ENCODE results near the gene PRRT3. TPM values are rescaled to one million over a fixed set of nuclear protein-coding genes. Genes with fewer than 3 reads are reported as not detected.

The PRRT3 gene
- 10 to 100 TPM in 1 of 2 donors, 1 to 10 TPM in 1; 7.9 to 14.5 TPM for total RNA-seq

DNA sequence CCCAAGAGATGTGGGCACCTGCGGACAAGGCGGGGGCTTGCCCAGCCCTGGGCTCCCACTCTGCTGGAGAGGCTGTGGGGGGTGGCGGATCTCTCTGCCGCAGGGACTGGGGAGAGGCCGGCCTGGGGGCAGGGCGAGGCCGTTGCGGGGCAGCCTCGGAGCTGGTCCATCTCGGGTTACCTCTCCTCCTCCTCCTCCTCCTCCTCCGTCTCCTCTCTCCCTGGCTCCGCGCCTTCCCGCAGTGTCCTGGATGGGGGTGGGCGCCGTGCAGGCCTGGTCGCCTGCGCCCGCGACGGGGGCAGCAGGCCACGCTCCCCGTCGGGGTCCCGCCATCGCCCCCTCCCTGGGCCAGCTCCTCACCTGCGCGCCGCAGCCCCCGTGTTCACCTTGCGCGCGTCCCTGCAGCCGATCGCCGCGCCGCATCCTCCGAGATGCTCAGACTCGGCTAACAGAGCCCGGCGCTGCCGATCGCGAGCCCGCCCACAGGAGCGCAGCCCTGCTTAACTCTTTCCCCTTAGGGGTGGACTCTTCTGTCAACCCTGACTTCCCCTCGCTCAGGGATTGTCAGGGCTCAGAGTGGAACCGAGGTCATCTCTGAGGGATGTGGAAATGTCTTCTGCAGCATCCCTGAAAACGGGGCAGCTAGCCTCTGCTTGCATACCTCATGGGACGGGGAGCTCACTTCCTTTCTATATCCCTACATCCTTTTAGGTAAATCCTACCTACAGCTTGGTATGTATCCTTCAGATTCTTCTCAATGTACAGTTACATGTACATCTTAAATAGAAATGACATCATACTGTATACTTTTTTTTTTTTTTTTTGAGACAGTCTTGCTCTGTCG lies at the start of gene PRRT3:
TSS of gene PRRT3 (minus strand) at position 447 of the 844 bp plus-strand sequence. CDS start 2,293 bp downstream, outside the sequence.
- DNase-seq: peak; percentile 72 to 76
- peak; percentile 86 to 87 for ATAC-seq (replicated peaks in 1 of 2)
- Mint-ChIP-seq H3K4me1 (ENCODE audit: low read depth) (peaks cover 17% of the 10 kb centered on the region), H3K27ac (peak within 1 kb of the TSS; percentile 74), H3K27me3 (ENCODE audit: low read depth) (no peaks in the 10 kb centered on the region), H3K9me3 (no peaks in the 10 kb centered on the region), H3K4me3 (peak within 1 kb of the TSS; percentile 92 to 94), H3K36me3 (ENCODE audit: insufficient read depth in 2 of 2) (peaks cover 0 to 3% of the 10 kb centered on the region in 2 donors)

DNA sequence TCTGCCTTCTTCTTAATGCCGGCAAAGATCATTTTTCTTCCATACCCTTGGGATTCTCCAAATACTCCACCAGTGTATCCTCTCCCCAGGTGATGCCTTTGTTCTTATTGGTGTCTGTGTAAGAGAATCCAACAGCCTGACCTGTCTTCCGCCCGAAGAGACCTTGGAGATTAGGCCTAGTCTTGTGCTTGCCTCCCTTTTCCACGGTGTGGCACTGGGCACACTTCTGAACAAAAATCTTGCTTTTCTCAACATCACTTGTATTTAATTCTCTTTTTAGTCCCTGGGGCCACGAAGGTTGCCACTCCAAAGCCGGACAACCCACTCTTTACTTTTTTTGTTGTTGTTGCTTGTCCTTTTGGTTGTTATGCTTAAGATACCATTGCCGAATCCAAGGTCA lies 48.5 kb upstream of the PRRT3 start:
- DNase-seq (no peak), ATAC-seq (replicated peaks in 1 of 2) (no peak)
- Mint-ChIP-seq H3K4me1 (ENCODE audit: low read depth) (no peaks in the 10 kb centered on the region), H3K27me3 (ENCODE audit: low read depth) (no peaks in the 10 kb centered on the region), H3K36me3 (ENCODE audit: insufficient read depth in 2 of 2) (peaks cover 8 to 49% of the 10 kb centered on the region in 2 donors), H3K9me3 (no peaks in the 10 kb centered on the region), H3K27ac (peak overlapping the region; percentile 45), H3K4me3 (no peak overlapping the region)

DNA sequence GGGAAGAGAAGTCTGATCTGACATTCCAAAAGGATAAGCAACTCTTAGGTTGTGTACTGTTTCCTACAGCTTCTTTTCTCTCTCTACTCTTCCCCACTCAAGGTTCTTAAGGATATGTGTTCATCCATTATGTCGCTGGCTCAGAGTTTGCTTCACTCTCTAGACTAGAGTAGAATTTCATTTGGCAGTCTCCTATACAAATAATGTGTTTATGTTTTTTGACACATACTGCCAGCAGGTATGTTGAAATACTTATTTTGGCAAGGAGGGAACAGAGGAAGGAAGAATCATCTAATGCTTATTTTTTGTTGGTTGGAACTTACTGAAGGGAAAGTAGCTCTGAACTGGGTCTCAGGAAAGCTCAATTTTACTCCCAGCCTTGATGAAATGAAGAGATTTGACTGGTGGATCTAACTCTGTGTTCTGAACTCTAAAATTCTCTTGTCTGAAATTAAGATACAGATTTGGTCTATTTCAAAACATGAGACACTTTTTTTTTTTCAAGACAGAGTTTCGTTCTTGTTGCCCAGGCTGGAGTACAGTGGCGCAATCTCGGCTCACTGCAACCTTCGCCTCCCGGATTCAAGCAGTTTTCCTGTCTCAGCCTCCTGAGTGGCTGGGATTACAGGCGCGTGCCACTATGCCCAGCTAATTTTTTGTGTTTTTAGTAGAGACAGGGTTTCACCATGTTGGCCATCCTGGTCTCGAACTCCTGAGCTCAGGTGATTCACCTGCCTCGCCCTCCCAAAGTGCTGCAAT lies 42.1 kb upstream of the PRRT3 start:
- no peaks in the 10 kb centered on the region for H3K27me3 Mint-ChIP-seq (ENCODE audit: low read depth)
- ATAC-seq (replicated peaks in 1 of 2) (no peak), DNase-seq (no peak)
- no peaks in the 10 kb centered on the region for H3K4me1 Mint-ChIP-seq (ENCODE audit: low read depth)
- no peaks in the 10 kb centered on the region for H3K9me3 Mint-ChIP-seq
- peaks cover 2 to 29% of the 10 kb centered on the region in 2 donors for H3K36me3 Mint-ChIP-seq (ENCODE audit: insufficient read depth in 2 of 2)
- H3K4me3 Mint-ChIP-seq: no peak overlapping the region
- H3K27ac Mint-ChIP-seq: no peak overlapping the region

DNA sequence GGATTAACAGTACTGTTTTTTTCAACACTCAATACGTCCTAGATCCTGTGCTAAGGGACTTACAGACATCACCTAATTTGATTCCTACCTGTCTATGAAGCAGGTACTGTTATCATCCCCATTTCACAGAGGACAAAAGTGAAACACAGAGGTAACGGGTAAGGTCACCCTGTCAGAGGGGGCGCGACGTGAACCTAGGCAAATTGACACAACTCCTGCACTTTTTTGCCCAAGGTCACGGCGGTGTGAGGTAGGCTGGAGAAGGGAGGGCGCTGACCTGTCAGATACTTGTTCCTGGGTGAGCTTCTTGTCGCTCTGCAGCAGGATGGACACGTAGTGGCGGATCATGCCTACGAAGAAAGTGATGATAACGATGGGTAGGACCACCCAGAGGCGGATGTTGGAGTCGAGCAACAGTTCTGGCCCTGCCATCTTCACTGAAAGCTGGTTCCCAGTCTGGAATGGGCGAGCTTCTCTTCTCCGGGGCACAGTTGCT lies 34.1 kb upstream of the PRRT3 start:
- Mint-ChIP-seq H3K36me3 (ENCODE audit: insufficient read depth in 2 of 2) (peaks cover 7 to 14% of the 10 kb centered on the region in 2 donors), H3K4me3 (peak overlapping the region; percentile 91 to 99), H3K27me3 (ENCODE audit: low read depth) (no peaks in the 10 kb centered on the region), H3K9me3 (no peaks in the 10 kb centered on the region), H3K27ac (peak overlapping the region; percentile 99), H3K4me1 (ENCODE audit: low read depth) (peaks cover 31% of the 10 kb centered on the region)
- peak; percentile 49 to 53 for ATAC-seq (replicated peaks in 1 of 2)
- no peak for DNase-seq

DNA sequence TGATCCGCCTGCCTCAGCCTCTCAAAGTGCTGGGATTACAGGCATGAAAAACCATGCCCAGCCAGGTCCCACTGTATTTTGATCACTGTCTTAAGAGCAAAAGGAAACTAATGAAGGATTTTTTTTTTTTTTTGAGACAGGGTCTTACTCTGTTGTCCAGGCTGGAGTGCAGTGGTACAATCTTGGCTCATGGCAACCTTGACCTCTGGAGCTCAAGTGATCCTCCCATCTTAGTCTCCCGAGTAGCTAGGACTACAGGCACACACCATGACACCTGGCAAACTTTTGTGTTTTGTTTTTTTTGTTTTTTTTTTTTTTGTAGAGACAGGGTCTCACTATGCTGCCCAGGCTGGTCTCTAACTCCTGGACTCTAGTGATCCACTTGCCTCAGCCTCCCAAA lies 28.0 kb upstream of the PRRT3 start:
- H3K9me3 Mint-ChIP-seq: no peaks in the 10 kb centered on the region
- DNase-seq (no peak), ATAC-seq (replicated peaks in 1 of 2) (no peak)
- H3K4me1 Mint-ChIP-seq (ENCODE audit: low read depth): peaks cover 40% of the 10 kb centered on the region
- H3K27ac Mint-ChIP-seq: peak overlapping the region; percentile 28
- H3K36me3 Mint-ChIP-seq (ENCODE audit: insufficient read depth in 2 of 2): peaks cover 0 to 6% of the 10 kb centered on the region in 2 donors
- H3K4me3 Mint-ChIP-seq: no peak overlapping the region
- H3K27me3 Mint-ChIP-seq (ENCODE audit: low read depth): no peaks in the 10 kb centered on the region

DNA sequence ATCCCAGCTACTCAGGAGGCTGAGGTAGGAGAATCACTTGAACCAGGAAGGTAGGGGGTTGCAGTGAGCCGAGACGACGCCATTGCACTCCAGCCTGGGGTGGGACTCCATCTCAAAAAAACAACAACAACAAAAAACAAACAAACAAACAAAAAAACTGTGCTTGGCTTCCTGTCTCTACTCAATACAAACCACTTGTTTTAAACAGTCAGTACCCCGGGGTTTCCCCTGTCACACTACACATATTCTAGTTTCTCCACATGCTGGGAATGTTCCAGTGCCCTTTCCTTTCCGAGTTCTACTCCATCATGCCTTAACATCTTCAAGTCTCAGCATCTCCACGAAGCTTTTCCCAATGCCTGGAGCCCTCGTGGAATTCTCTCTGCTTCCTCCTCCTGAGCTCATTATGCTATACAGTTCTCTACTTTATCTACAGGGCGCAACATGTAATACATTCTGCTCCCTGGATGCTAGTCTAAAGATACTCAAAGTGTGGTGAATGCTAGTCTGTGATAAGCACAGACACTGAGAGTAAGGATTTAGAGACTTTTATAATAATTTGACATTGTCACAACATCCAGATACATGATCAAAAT lies 26.6 kb upstream of the PRRT3 start:
- H3K4me3 Mint-ChIP-seq: no peak overlapping the region
- DNase-seq (no peak), ATAC-seq (replicated peaks in 1 of 2) (no peak)
- peaks cover 34% of the 10 kb centered on the region for H3K4me1 Mint-ChIP-seq (ENCODE audit: low read depth)
- H3K9me3 Mint-ChIP-seq: no peaks in the 10 kb centered on the region
- H3K27ac Mint-ChIP-seq: peak overlapping the region; percentile 64
- peaks cover 0 to 11% of the 10 kb centered on the region in 2 donors for H3K36me3 Mint-ChIP-seq (ENCODE audit: insufficient read depth in 2 of 2)
- no peaks in the 10 kb centered on the region for H3K27me3 Mint-ChIP-seq (ENCODE audit: low read depth)

DNA sequence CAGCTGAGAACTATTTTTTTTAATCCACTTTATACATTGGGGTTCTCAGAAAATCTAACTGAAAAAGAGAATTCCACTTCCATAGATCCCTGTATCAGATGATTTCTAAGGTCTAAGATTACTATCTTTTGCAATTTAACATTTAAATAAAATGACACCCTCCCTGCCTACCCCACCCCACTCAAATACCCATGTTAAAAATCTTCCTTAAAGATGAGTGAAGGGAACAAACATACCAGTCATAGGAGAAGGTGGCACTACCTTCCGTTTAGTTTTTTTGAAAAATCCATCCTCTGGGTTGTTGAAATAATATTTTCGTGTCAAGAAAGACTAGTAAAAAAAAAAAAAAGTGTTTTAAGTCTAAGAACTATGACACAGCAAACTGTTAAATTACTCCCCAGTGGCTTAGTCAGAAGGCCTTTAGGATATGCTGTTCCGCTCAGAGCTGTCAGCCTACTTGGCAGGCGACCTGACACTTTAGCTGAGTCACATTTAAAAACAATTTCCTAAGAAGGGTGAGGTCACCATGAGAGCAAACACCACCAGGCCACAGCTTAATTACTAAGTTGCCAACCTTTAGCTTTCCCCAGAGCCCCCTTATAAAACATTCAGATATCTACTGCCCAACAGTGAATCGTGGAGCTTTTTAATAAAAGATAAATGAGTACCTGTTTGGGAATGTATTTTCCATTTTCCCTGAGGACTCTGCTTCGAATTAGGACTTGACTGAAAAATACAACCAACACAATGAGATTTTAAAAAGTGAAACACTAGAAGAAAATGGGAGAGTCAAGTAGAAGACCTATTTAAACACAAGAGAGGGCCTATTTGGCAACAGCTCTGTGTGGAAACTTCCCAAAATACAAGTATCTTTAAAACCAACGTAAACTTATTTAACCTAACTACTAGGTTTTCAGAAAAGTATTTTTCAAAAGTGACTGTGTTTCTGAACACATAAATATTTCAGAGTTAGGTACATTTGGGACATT lies 24.8 kb upstream of the PRRT3 start:
- H3K36me3 Mint-ChIP-seq (ENCODE audit: insufficient read depth in 2 of 2): peaks cover 0 to 13% of the 10 kb centered on the region in 2 donors
- H3K4me1 Mint-ChIP-seq (ENCODE audit: low read depth): peaks cover 23% of the 10 kb centered on the region
- ATAC-seq (replicated peaks in 1 of 2): peak; percentile 98 to 100
- no peaks in the 10 kb centered on the region for H3K9me3 Mint-ChIP-seq
- H3K4me3 Mint-ChIP-seq: peak overlapping the region; percentile 53 to 79
- peak overlapping the region; percentile 90 for H3K27ac Mint-ChIP-seq
- DNase-seq: peak; percentile 56 to 58
- no peaks in the 10 kb centered on the region for H3K27me3 Mint-ChIP-seq (ENCODE audit: low read depth)

DNA sequence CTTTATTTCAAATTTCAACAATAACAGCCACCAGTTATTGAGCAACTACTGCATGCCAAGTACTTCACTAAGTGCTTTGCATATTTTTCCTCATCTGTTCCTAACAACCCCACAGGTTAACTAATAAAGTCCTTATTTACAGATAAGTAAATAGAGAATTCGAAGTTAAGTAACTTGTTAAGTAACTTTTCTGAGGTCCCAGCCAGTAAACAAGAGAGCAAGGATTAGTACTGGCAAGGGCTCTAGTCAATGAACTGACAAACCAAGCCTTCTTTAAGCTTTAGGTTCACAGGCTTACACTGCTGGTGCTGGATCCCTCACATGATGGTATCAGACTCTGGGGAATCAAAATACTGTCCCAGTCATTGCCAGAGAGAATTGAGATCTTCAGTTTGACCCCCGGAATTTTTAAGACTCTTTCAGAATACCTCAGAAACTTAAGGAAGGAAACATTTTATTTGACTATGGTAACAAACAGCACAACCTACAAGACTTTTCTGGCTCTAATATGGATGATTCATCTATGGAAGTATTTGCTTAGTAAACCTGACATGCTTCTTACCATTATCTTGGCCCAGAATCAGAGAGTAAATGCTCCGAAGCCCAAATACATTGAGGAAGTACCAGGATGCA lies 17.9 kb upstream of the PRRT3 start:
- Mint-ChIP-seq H3K27me3 (ENCODE audit: low read depth) (no peaks in the 10 kb centered on the region), H3K36me3 (ENCODE audit: insufficient read depth in 2 of 2) (peaks cover 9 to 30% of the 10 kb centered on the region in 2 donors)

DNA sequence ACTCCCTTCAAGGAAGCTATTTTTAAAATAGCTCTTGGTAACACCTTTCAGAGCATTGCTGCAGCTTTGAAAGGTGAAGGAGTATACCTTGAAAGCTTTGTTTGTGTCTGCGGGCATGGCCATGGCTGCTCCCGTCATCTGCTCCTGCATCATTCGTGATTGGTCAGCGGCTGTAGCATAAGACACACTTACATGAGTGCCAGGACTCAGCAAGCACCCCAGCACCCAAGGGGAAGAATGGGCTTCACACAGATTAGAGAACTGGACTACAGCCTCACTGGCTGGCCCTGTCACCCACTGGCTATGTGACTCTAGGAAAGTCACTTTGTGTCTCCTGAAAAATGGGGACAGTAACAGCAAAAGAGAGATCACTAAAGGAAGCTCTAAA lies 17.4 kb upstream of the PRRT3 start:
- no peak overlapping the region for H3K27ac Mint-ChIP-seq
- H3K9me3 Mint-ChIP-seq: no peaks in the 10 kb centered on the region
- no peak for DNase-seq
- no peaks in the 10 kb centered on the region for H3K4me1 Mint-ChIP-seq (ENCODE audit: low read depth)
- ATAC-seq (replicated peaks in 1 of 2): no peak
- no peaks in the 10 kb centered on the region for H3K27me3 Mint-ChIP-seq (ENCODE audit: low read depth)
- H3K4me3 Mint-ChIP-seq: no peak overlapping the region
- peaks cover 9 to 30% of the 10 kb centered on the region in 2 donors for H3K36me3 Mint-ChIP-seq (ENCODE audit: insufficient read depth in 2 of 2)

More for the DNA sequence above, 17.9 kb upstream of the PRRT3 start:
- no peaks in the 10 kb centered on the region for H3K9me3 Mint-ChIP-seq
- H3K27ac Mint-ChIP-seq: no peak overlapping the region
- H3K4me1 Mint-ChIP-seq (ENCODE audit: low read depth): no peaks in the 10 kb centered on the region
- DNase-seq (no peak), ATAC-seq (replicated peaks in 1 of 2) (no peak)
- H3K4me3 Mint-ChIP-seq: no peak overlapping the region

DNA sequence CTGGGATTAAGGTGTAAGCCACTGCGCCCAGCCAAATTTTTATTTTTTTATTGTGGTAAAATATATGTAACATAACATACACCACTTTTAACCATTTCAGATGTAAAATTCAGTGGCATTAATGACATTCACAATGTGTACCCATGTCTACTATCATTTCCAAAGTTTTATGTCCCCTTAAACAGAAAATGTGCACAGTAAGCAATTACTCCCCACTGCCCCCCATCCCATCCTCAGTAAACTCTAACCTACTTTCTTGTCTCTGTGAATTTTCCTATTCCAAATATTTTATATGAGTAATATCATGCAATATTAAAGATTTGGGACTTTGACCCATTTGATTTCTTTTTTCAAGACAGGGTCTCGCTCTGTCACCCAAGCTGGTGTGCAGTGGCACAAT lies 14.6 kb upstream of the PRRT3 start:
- Mint-ChIP-seq H3K36me3 (ENCODE audit: insufficient read depth in 2 of 2) (peaks cover 9 to 22% of the 10 kb centered on the region in 2 donors), H3K4me1 (ENCODE audit: low read depth) (no peaks in the 10 kb centered on the region), H3K27ac (no peak overlapping the region), H3K4me3 (no peak overlapping the region), H3K9me3 (no peaks in the 10 kb centered on the region), H3K27me3 (ENCODE audit: low read depth) (no peaks in the 10 kb centered on the region)
- DNase-seq (no peak), ATAC-seq (replicated peaks in 1 of 2) (no peak)

DNA sequence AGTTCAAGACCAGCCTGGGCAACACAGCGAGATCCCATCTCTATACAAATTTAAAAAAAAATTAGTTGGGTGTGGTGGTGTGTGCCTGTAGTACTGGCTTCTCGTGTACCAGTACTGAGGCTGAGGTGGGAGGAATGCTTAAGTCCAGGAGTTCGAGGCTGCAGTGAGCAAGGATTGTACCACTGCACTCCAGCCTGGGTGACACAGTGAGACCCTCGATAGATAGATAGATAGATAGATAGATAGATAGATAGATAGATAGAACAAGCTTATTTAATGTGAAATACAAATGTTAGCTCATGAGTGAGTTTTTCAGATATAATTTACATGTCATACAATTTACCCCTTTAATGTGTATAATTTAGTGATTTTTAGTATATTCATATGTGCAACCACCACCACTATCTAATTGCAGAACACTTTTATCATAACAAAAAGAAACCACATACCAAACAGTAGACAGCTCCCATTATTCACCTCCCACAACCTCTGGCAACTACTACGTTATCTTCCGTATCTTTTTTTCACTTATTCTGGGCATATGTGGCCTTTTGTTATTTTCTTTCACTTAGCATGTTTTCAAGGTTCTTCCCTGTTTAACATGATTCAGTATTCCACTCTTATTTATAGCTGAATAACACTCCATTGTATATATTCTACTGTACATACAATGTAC lies 13.1 kb upstream of the PRRT3 start:
- no peak for DNase-seq
- no peak overlapping the region for H3K4me3 Mint-ChIP-seq
- no peak for ATAC-seq (replicated peaks in 1 of 2)
- no peaks in the 10 kb centered on the region for H3K4me1 Mint-ChIP-seq (ENCODE audit: low read depth)
- H3K36me3 Mint-ChIP-seq (ENCODE audit: insufficient read depth in 2 of 2): peaks cover 4 to 17% of the 10 kb centered on the region in 2 donors
- H3K9me3 Mint-ChIP-seq: no peaks in the 10 kb centered on the region
- no peak overlapping the region for H3K27ac Mint-ChIP-seq
- no peaks in the 10 kb centered on the region for H3K27me3 Mint-ChIP-seq (ENCODE audit: low read depth)
